ENCODE measurements around the gene DBH. TPM values are rescaled to one million over a fixed set of nuclear protein-coding genes. Genes with fewer than 3 reads are reported as not detected.

Gene DBH
- total RNA-seq, 1 donor from 2014 or later: under 0.01 TPM

DNA sequence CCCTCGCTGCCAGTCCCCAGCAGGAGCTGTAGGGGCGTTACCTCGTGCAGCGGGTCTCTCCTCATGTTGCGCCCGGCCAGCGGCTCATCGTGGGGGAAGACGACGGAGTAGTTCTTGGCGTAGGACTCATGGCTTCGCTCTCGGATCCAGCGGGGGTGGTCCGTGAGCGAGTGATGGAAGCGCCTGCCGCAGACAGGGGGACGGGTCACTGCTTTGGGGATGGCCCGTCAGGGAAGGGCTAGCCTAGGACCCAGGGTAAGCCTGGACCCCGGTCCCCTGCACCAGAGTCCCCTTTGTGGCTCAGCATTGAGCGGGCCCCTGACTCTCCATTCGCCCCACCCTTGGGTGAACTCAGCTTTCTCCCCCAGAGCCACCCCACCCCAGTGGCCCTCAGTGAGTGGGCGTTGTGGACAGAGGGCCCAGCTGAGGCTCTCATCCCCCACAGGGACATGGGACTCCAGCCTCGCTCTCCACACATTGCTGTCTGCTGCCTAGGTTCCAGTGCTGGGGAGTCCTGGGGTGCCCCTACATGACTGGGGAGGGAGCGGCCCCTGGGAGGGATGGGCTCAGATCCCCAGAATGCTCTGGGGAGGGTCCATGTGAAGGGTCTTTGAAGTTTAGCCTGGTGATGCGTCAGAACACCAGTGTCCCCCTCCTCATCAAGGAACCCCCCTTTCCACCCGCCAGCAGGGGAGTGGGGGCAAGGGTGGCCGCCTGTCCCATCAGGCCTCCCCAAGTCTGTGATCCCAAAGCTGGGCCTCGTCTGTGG, 72.3 kb downstream of the DBH start:
- DNase-seq (ENCODE audit: low spot score in 2 of 2): no peak
- no peak for FAIRE-seq

Other genes starting within 250 kb of the DBH start
- 13.5 TPM for gene REXO4, start 218.4 kb upstream of the DBH start, total RNA-seq
- gene ADAMTS13, start 214.0 kb upstream of the DBH start, total RNA-seq: 2.0 TPM
- gene CACFD1, start 176.4 kb upstream of the DBH start, total RNA-seq: 22.8 TPM
- gene SLC2A6, start 157.3 kb upstream of the DBH start, total RNA-seq: 12.6 TPM
- not detected for gene MYMK, start 111.4 kb upstream of the DBH start, total RNA-seq
- 2.4 TPM for gene ADAMTSL2, start 101.7 kb upstream of the DBH start, total RNA-seq
- 12.6 TPM for gene FAM163B, start 27.0 kb upstream of the DBH start, total RNA-seq
- gene SARDH, start 102.0 kb downstream of the DBH start, total RNA-seq: 1.6 TPM

Measured in frontal cortex (tissue), 4 donors.